HepG2 (cell line): Measurements from ENCODE around the gene SLC35B2. TPM values are rescaled to one million over a fixed set of nuclear protein-coding genes. Genes with fewer than 3 reads are reported as not detected.
A peak's percentile ranks its signal among the peaks of the same experiment; 100 is the strongest.

Experiments
- EEA1 ChIP-seq: sonication (generic); formaldehyde crosslinking; IDR thresholded peaks from 2 replicates; pipeline ENCODE4 v1.5.1; 2020; ENCODE audit warnings: mild to moderate bottlenecking, missing genetic modification reagents, borderline replicate concordance
- GABPB1 ChIP-seq: IDR thresholded peaks from 2 replicates; pipeline ENCODE4 v1.6.1; 2016; ENCODE audit warnings: mild to moderate bottlenecking, missing genetic modification reagents, moderate library complexity, missing compliant biosample characterization
- HDAC1 ChIP-seq: sonication (generic); formaldehyde crosslinking; IDR thresholded peaks from 2 replicates; pipeline ENCODE4 v1.5.1; 2020; ENCODE audit warnings: mild to moderate bottlenecking, missing genetic modification reagents
- KLF6 ChIP-seq: IDR thresholded peaks from 2 replicates; pipeline ENCODE4 v1.8.0; 2016; ENCODE audit warnings: missing biosample characterization, missing genetic modification reagents
- PHF20 ChIP-seq: sonication (generic); formaldehyde crosslinking; IDR thresholded peaks from 2 replicates; pipeline ENCODE4 v1.5.0; 2020; ENCODE audit warnings: mild to moderate bottlenecking, missing genetic modification reagents
- TBX2 ChIP-seq: sonication (generic); formaldehyde crosslinking; IDR thresholded peaks from 2 replicates; pipeline ENCODE4 v1.5.0; 2020; ENCODE audit warnings: missing genetic modification reagents, mild to moderate bottlenecking, borderline replicate concordance
- ZFYVE20 ChIP-seq: sonication (generic); formaldehyde crosslinking; IDR thresholded peaks from 2 replicates; pipeline ENCODE4 v1.8.0; 2023; ENCODE audit warnings: low read depth, mild to moderate bottlenecking, moderate library complexity, missing genetic modification reagents, borderline replicate concordance
- ZNF17 ChIP-seq: sonication (generic); formaldehyde crosslinking; IDR thresholded peaks from 2 replicates; pipeline ENCODE4 v1.5.0; 2020; ENCODE audit warnings: mild to moderate bottlenecking, missing genetic modification reagents
- ZNF329 ChIP-seq: sonication (generic); formaldehyde crosslinking; IDR thresholded peaks from 2 replicates; pipeline ENCODE4 v1.9.0; 2021; ENCODE audit warnings: low read depth, mild to moderate bottlenecking, missing genetic modification reagents
- ZNF570 ChIP-seq: sonication (generic); formaldehyde crosslinking; IDR thresholded peaks from 2 replicates; pipeline ENCODE4 v1.4.0; 2020; ENCODE audit warnings: mild to moderate bottlenecking, missing genetic modification reagents, borderline replicate concordance
- ZNF747 ChIP-seq: sonication (generic); formaldehyde crosslinking; IDR thresholded peaks from 2 replicates; pipeline ENCODE4 v1.8.1; 2023; ENCODE audit warnings: missing genetic modification reagents, mild to moderate bottlenecking, borderline replicate concordance
- polyA plus RNA-seq, 8 experiments: library from polyadenylated mRNA; depleted of rRNA in 3 of 8; stranded (reverse) in 7 of 8; unstranded in 1 of 8; fragments of >200 nt; fragmentation: Illumina TruSeq in 4 of 8; extraction: Trizol in 4 of 8; gene quantifications; 2 replicates each; pipeline versions ENCODE4 v1.2.1 to v1.2.3, GENCODE V29; 2011 to 2016; ENCODE audit warnings: low read depth in 4 of 8, missing spikeins in 1 of 8, mixed read lengths in 1 of 8; ENCODE audit not compliant: insufficient read depth in 1 of 8
- total RNA-seq, 5 experiments: library from RNA; depleted of rRNA; stranded (reverse); fragments of >200 nt; fragmentation: Illumina TruSeq; extraction: Trizol; gene quantifications; 2 replicates each; pipeline ENCODE4 v1.2.3, GENCODE V29; 2016; ENCODE audit warnings: low read depth in 1 of 5
- TF ChIP-seq, protein P1 (sequence below): sonication (generic); formaldehyde crosslinking; IDR thresholded peaks from 2 replicates; pipeline ENCODE4 v1.9.0; 2021; ENCODE audit warnings: missing genetic modification reagents, borderline replicate concordance
- TF ChIP-seq, protein P2 (sequence below): sonication (generic); formaldehyde crosslinking; IDR thresholded peaks from 2 replicates; pipeline ENCODE4 v1.5.1; 2020; ENCODE audit warnings: missing genetic modification reagents, mild to moderate bottlenecking, borderline replicate concordance
- TF ChIP-seq, protein P3 (sequence below): sonication (generic); formaldehyde crosslinking; IDR thresholded peaks from 2 replicates; pipeline ENCODE4 v1.4.0; 2020; ENCODE audit warnings: mild to moderate bottlenecking, missing genetic modification reagents
- TF ChIP-seq, protein P4 (sequence below): sonication (generic); formaldehyde crosslinking; IDR thresholded peaks from 2 replicates; pipeline ENCODE4 v1.8.0; 2022; ENCODE audit warnings: mild to moderate bottlenecking, missing genetic modification reagents, moderate library complexity
- TF ChIP-seq, protein P5 (sequence below): sonication (generic); formaldehyde crosslinking; IDR thresholded peaks from 2 replicates; pipeline ENCODE4 v1.8.1; 2023; ENCODE audit warnings: missing genetic modification reagents, inconsistent platforms, borderline replicate concordance
- TF ChIP-seq, protein P6 (sequence below): sonication (generic); formaldehyde crosslinking; IDR thresholded peaks from 2 replicates; pipeline ENCODE4 v1.4.0; 2020; ENCODE audit warnings: missing genetic modification reagents, borderline replicate concordance
- TF ChIP-seq, protein P7 (sequence below): sonication (generic); formaldehyde crosslinking; IDR thresholded peaks from 2 replicates; pipeline ENCODE4 v1.5.1; 2020; ENCODE audit warnings: mild to moderate bottlenecking, moderate library complexity, missing genetic modification reagents

Gene SLC35B2
- total and polyA plus RNA-seq, 2 of the 13 experiments (the other 11 are each of a cell fraction or from before 2014, with no cell fraction given) = 61.1 to 148 TPM

DNA sequence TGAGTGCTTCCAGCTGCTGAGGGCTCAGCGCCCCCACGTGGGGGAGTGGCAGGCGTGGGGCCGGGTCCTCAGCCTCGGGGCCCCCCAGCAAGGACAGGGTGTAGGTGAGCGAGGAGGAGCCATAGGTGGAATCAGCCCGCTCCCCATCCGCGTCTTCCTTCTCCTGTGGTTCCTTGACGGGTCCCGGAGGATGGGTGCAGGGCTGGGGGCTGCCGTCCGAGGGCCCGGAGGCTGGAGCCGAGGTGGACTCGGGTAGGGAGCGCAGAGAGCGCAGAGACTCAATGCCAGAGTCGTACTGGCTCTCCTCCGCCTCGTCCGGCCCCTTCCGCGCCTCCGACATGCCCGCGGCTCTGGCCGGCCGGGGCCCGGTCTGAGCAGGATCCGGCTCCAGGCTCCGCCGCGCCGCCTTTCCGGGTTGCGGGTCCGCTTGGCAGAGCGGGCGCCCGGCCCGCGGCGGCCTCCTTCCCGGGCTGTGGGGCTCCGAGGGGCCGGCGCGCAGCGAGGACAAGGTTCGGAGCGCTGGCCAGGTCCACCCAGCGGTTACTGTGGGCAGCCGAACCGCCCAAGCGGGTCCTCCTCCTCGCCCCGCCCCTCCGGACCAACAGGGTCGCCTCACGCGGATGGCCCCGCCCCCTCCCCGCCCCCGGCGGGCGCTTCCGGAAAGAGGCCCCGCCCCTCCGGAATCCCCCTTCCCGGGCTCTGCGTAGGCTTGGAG, 7.8 kb upstream of the SLC35B2 start, which contains the start of gene NFKBIE (continued):
- TF ChIP-seq, protein P1, sequence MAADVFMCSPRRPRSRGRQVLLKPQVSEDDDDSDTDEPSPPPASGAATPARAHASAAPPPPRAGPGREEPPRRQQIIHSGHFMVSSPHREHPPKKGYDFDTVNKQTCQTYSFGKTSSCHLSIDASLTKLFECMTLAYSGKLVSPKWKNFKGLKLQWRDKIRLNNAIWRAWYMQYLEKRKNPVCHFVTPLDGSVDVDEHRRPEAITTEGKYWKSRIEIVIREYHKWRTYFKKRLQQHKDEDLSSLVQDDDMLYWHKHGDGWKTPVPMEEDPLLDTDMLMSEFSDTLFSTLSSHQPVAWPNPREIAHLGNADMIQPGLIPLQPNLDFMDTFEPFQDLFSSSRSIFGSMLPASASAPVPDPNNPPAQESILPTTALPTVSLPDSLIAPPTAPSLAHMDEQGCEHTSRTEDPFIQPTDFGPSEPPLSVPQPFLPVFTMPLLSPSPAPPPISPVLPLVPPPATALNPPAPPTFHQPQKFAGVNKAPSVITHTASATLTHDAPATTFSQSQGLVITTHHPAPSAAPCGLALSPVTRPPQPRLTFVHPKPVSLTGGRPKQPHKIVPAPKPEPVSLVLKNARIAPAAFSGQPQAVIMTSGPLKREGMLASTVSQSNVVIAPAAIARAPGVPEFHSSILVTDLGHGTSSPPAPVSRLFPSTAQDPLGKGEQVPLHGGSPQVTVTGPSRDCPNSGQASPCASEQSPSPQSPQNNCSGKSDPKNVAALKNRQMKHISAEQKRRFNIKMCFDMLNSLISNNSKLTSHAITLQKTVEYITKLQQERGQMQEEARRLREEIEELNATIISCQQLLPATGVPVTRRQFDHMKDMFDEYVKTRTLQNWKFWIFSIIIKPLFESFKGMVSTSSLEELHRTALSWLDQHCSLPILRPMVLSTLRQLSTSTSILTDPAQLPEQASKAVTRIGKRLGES (CRISPR knock-in tag) = no peak
- TF ChIP-seq, protein P2, sequence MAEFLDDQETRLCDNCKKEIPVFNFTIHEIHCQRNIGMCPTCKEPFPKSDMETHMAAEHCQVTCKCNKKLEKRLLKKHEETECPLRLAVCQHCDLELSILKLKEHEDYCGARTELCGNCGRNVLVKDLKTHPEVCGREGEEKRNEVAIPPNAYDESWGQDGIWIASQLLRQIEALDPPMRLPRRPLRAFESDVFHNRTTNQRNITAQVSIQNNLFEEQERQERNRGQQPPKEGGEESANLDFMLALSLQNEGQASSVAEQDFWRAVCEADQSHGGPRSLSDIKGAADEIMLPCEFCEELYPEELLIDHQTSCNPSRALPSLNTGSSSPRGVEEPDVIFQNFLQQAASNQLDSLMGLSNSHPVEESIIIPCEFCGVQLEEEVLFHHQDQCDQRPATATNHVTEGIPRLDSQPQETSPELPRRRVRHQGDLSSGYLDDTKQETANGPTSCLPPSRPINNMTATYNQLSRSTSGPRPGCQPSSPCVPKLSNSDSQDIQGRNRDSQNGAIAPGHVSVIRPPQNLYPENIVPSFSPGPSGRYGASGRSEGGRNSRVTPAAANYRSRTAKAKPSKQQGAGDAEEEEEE = no peak
- TF ChIP-seq, protein P3, sequence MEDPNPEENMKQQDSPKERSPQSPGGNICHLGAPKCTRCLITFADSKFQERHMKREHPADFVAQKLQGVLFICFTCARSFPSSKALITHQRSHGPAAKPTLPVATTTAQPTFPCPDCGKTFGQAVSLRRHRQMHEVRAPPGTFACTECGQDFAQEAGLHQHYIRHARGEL (CRISPR knock-in tag) = 0 out of 2 replicates have a peak, but pooled peaks have one; percentile 48
- no peak for TF ChIP-seq ZNF329 (CRISPR knock-in tag)
- TF ChIP-seq HDAC1 (CRISPR knock-in tag) = peak; percentile 45
- no peak; the same call in 1 of the 2 replicates for TF ChIP-seq TBX2 (CRISPR knock-in tag)
- peak; percentile 56; the same call in 1 of the 2 replicates for TF ChIP-seq PHF20
- no peak for TF ChIP-seq ZNF17
- TF ChIP-seq, protein P4, sequence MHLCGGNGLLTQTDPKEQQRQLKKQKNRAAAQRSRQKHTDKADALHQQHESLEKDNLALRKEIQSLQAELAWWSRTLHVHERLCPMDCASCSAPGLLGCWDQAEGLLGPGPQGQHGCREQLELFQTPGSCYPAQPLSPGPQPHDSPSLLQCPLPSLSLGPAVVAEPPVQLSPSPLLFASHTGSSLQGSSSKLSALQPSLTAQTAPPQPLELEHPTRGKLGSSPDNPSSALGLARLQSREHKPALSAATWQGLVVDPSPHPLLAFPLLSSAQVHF (CRISPR knock-in tag) = no peak
- no peak; the same call in 1 of the 2 replicates for TF ChIP-seq KLF6
- no peak for TF ChIP-seq ZNF747 (CRISPR knock-in tag)
- TF ChIP-seq GABPB1 (CRISPR knock-in tag) = peak; percentile 83
- TF ChIP-seq, protein P5, sequence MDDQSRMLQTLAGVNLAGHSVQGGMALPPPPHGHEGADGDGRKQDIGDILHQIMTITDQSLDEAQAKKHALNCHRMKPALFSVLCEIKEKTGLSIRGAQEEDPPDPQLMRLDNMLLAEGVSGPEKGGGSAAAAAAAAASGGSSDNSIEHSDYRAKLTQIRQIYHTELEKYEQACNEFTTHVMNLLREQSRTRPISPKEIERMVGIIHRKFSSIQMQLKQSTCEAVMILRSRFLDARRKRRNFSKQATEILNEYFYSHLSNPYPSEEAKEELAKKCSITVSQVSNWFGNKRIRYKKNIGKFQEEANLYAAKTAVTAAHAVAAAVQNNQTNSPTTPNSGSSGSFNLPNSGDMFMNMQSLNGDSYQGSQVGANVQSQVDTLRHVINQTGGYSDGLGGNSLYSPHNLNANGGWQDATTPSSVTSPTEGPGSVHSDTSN (CRISPR knock-in tag) = no peak
- no peak for TF ChIP-seq ZNF570 (CRISPR knock-in tag)
- TF ChIP-seq, protein P6, sequence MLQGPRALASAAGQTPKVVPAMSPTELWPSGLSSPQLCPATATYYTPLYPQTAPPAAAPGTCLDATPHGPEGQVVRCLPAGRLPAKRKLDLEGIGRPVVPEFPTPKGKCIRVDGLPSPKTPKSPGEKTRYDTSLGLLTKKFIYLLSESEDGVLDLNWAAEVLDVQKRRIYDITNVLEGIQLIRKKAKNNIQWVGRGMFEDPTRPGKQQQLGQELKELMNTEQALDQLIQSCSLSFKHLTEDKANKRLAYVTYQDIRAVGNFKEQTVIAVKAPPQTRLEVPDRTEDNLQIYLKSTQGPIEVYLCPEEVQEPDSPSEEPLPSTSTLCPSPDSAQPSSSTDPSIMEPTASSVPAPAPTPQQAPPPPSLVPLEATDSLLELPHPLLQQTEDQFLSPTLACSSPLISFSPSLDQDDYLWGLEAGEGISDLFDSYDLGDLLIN (CRISPR knock-in tag) = no peak
- TF ChIP-seq EEA1 (CRISPR knock-in tag) = no peak; the same call in 1 of the 2 replicates
- TF ChIP-seq, protein P7, sequence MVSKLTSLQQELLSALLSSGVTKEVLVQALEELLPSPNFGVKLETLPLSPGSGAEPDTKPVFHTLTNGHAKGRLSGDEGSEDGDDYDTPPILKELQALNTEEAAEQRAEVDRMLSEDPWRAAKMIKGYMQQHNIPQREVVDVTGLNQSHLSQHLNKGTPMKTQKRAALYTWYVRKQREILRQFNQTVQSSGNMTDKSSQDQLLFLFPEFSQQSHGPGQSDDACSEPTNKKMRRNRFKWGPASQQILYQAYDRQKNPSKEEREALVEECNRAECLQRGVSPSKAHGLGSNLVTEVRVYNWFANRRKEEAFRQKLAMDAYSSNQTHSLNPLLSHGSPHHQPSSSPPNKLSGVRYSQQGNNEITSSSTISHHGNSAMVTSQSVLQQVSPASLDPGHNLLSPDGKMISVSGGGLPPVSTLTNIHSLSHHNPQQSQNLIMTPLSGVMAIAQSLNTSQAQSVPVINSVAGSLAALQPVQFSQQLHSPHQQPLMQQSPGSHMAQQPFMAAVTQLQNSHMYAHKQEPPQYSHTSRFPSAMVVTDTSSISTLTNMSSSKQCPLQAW (CRISPR knock-in tag) = no peak
- no peak for TF ChIP-seq ZFYVE20 (CRISPR knock-in tag)
